Epithelial cell of proximal tubule (primary cell): ENCODE results near the gene ALOXE3. TPM values are rescaled to one million over a fixed set of nuclear protein-coding genes. Genes with fewer than 3 reads are reported as not detected.

Source experiments
- DNase-seq: peaks from one replicate; pipeline ENCODE4 v3.0.0-alpha.2; 2011; ENCODE audit warnings: low read depth
- H3K4me3 ChIP-seq: 2 replicates; pipeline ENCODE4 v1.5.1; 2011; ENCODE audit warnings: low read depth, mild to moderate bottlenecking, low read length
- CTCF ChIP-seq: conservative IDR thresholded peaks from 2 replicates; pipeline ENCODE4 v1.5.1; 2012; ENCODE audit warnings: low read depth, mild to moderate bottlenecking, low read length
- total RNA-seq: library from RNA; depleted of rRNA; stranded (reverse); fragments of >200 nt; gene quantifications from 2 replicates; pipeline ENCODE4 v1.2.3, GENCODE V29; 2015

ALOXE3 gene
- total RNA-seq, 1 donor from 2014 or later = not detected

- no peak for TF ChIP-seq CTCF
- H3K4me3 ChIP-seq = no peak overlapping the region
- no peak for DNase-seq
Observed at GRCh38 chr17:8133399-8133798, 15.1 kb upstream of the ALOXE3 start.

DNA sequence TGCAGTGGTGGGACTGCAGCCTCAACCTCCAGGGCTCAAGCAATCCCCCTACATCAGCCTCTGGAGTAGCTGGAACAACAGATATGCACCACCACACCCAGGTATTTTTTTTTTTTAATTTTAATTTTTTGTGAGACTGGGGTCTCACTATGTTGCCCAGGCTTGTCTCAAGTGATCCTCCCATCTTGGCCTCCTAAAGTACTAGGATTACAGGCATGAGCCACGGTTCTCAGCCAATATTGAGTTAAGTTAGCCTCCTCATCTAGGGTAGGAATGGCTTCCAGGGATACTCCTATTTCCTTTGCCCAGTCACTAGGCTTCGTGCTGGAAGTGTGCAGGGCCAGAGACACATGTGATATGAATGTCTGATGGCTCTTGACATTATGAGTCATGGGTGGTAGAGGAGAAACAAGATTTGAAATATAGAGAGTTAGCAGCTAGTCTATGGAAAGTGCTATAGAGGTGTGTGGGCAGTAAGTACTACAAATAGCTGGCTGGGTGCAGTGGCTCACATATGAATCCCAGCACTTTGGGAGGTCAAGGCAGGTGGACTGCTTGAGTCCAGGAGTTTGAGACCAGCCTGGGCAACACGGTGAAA, 13.6 kb upstream of the ALOXE3 start:
- DNase-seq = no peak
- no peak overlapping the region for H3K4me3 ChIP-seq
- TF ChIP-seq CTCF = no peak

- H3K4me3 ChIP-seq = no peak overlapping the region
- TF ChIP-seq CTCF = no peak
- no peak for DNase-seq
Observed at GRCh38 chr17:8128125-8128784, 9.9 kb upstream of the ALOXE3 start.

DNA sequence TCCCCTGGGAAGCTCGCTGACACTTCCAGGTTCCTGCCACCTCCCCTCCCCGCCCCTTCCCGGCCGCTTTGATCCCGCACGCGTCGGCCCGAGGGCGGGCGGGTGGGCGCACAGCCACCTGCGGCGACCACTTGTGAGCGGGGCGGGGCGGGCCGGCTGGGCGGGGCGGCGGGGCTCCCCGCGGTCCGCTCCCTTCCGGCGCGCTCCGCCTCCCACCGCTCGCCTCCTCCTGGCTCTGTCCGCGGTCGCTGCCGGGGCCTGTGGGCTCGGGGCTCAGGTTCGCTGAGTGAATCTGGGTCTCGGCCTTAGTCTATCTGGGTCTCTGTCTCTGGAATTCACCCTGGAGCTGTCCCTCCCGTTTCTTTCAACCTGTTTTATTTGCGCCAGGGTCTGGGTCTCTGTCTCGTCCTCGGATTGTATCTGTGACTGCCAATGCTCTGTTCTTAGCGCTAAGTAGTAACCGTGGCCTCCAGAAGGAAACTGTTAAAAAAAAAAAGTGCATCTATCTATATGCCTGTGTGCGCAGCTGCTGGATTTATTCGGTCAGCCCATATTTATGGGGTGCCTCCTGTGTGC, 8.3 kb upstream of the ALOXE3 start:
- no peak for TF ChIP-seq CTCF
- peak overlapping the region; percentile 72 for H3K4me3 ChIP-seq
- no peak for DNase-seq

DNA sequence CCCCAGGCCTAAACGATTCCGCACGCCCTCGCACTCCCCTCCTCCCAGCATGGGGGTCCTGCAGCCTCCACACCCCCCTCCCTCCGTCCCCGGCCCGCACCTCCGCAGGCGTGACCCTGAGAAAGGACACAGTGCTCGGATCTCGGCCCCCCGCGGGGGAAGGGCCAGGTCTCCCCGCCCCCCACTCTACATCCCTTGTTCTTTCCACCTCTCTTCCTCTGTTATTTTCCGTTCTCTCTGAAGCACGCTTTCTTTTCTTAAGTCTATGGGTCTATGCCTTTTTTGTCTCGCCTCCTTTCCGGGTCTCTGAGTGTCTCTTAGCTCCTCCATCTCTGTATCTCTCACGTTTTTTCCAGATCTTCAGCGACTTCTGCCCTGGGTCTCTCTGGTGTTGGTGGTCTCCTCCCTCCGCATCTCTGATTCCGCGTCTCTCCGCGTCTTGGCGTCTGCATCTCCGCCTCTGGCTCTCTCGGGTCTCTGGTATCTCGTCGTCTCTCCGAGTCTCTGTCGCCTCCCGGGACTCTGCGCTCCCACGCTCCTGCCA, 7.7 kb upstream of the ALOXE3 start:
- no peak for TF ChIP-seq CTCF
- peak overlapping the region; percentile 72 for H3K4me3 ChIP-seq
- no peak for DNase-seq

DNA sequence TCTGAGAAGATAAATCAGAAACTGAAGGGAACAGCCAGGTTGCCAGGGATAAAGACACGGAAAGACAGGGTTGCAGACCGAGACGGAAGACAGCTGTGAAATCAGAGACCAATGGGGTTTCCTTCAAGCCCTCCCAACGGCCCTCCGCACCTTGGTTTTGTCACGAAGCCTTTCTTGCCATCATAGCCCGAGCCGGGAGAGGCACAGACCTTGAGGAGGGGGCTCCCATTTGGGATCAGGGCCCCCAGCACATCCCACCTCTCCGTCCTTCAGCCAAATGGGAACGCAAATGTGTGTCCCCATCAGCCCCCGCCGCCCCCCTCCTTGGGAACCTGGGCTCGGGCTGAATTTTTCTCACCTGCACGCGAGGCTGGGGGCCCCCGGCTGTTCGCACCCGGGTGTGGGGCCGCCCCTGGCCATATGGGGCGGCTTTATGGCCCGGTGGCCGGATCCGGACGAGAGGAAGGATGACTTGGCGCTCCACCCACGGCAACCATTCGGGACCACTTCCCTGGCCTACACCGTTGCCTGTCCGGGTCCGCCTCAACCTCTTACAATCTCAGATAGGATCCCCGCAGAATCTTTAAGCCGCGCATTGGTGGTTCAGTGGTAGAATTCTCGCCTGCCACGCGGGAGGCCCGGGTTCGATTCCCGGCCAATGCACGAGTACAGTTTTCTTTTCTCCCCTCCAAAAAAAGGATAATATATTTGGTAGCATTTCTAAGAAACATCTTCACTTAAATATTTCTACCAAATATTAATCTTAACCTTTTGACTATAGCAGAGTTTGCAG, 7.0 kb upstream of the ALOXE3 start:
- H3K4me3 ChIP-seq = peak overlapping the region; percentile 72
- no peak for DNase-seq
- TF ChIP-seq CTCF = no peak
